ENCODE measurements around the gene ARV1.
"Not testable (repeated sequence)": the region's sequence is repeated elsewhere in the genome, so short reads cannot be mapped to it uniquely, and the experiment has no call there.

The ARV1 gene

DNA sequence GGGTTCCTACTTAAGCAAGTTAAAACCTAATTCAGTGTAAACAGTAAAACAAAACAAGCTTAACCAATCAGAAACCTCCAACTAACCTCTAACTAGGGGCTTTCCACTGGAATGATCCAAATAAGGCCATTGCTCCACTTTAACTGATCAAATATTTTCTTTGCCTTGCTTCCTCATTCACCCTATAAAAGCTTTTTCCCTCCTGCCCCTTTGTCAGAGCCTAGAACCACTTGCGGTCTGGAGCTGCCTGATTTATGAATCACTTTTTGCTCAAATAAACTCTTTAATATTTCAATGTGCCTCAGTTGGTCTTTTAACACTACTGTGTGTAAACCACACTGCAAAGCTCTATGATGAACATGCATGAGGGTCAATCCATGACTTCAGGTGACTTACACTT is 65.7 kb downstream of the ARV1 start:
- DNase-seq (ENCODE audit: low spot score): no peak

DNA sequence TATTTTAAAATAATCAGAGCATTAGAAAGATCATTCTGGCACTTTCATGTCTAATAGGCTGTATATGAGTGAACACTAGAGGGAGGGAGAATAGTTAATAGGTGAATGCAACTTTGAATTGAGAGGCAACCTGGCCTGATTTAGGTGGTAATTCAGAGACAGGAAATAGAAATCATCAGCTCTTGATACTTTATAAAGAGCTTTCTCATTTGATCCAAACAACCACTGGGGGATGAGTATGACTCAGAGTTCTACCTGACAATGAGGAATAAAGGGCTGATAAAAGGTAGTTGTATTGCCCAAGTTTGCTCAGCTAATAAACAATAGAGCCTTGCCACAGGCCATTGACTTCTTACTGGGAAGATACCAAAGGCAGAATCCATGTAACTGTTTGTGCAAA is 66.4 kb downstream of the ARV1 start:
- peak; percentile 30 for DNase-seq (ENCODE audit: low spot score)

DNA sequence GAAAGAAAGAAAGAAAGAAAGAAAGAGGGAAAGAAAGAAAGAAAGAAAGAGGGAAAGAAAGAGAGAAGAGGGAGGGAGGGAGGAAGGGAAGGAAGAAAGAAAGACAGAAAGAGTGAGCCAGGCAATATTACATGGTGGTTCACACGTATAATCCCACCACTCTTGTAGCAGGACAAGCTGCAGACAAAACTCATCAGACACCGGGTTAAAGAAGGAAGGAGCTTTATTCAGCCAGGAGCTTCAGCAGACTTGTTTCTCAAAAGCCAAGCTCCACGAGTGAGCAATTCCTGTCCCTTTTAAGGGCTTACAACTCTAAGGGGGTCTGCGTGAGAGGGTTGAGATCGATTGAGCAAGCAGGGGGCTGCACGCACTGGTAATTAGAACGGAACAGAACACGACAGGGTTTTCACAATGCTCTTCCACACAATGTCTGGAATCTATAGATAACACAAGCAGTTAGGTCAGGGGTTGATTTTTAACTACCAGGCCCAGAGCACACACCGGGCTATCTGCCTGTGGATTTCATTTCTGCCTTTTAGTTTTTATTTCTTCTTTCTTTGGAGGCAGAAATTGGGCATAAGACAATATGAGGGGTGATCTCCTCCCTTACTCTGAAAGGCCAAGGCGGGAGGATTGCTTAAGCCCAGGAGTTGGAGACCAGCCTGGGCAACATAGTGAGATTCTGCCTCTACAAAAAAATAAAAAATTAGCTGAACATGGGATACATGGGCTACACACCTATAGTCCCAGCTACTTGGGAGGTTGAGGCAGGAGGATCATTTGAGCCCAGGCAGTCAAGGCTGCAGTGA is 67.2 kb downstream of the ARV1 start:
- not testable (repeated sequence) for DNase-seq (ENCODE audit: low spot score)

DNA sequence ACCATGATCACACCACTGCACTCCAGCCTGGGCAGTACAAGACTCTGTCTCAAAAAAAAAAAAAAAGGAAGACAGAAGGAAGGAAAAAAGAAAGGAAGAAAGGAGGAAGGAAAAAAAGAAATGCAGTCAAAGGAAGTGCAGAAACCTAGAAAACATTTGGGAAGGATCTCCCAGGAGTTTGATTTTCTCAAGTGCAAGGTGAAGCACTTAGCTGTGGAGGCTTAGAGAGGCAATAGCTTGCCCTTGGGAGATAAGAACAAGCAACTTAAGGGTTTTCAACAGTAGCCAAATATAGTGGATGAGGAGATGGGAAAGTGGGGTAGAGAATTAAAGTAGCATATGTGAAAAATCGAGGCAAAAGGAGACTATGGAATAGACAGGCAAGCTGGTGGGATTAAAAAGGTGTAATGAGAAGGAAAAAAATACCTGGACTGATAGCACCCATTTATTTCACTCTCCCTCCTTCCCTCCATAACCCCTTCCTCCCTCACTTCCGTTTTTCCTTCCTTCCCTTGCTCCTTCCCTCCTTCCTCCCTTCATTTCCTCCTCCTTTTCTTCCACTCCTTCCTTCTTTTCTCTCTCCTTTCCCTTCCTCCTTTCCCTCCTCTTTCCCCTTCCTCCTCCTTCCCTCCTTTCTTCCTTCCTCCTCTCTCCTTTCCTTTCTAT is 68.0 kb downstream of the ARV1 start:
- no peak for DNase-seq (ENCODE audit: low spot score)

DNA sequence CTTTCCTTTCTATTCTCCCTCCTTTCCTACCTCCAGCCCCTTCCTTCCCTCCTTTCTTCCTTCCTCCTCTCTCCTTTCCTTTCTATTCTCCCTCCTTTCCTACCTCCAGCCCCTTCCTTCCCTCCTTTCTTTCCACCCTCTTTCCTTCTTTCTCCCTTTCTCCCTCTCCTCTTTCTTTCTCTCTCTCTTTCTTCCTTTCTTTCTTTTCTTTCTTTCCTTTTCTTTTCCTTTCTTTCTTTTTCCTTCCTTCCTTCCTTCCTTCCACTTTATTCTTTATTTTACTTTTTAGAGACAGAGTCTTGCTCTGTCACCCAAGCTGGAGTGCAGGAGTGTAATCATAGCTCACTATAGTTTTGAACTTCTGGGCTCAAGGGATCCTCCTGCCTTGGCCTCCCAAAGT is 68.6 kb downstream of the ARV1 start:
- not testable (repeated sequence) for DNase-seq (ENCODE audit: low spot score)

DNA sequence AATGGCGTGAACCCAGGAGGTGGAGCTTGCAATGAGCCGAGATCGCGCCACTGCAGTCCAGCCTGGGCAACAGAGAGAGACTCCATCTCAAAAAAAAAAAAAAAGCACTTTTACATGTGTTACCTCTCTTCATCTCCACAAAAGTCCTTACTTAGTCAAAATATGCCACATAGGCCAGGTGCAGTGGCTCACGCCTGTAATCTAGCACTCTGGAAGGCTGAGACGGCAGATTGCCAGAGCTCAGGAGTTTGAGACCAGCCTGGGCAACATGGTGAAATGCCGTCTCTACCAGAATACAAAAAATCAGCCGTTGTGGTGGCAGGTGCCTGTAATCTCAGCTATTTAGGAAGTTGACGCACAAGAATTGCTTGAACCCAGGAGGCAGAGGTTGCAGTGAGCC is 69.5 kb downstream of the ARV1 start:
- DNase-seq (ENCODE audit: low spot score): not testable (repeated sequence)

DNA sequence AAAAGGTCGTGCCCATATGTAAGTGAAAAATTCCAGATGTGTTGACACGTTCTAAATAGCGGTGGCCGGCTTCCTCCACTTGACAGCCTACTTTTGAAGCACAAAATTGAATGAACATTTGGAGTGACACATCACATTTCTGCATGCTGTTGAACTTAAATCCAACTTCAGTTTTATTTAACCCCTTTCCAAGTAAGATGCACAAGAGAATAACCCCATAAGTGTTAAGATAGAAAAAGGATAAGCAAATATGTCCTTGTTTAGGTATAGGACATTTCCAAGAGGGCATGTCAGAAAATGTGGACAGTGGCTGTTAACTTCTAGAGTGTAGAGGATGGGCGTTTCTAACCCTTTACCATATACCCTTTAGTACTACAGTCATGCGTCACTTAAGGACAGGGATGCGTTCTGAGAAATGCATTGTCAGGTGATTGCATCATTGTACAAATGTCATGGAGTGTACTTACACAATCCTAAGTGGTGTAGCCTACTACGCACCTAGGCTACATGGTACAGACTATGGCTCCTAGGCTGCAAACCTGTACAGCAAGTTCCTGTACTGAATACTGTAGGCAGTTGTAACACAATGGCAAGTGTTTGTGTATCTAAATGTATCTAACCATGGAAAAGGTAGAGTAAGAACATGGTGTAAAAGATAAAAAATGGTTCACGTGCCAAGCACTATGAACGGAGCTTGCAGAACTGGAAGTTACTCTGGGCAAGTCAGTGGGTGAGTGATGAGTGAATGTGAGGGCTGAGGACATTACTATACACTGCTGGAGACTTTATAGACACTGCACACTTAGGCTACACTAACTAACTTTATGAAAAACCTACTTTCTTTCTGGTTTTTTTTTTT is 70.5 kb downstream of the ARV1 start:
- DNase-seq (ENCODE audit: low spot score): no peak

Measured in kidney tubule cell (primary cell).